Epithelial cell of proximal tubule (primary cell): ENCODE results near the gene TIAM2. TPM values are rescaled to one million over a fixed set of nuclear protein-coding genes. Genes with fewer than 3 reads are reported as not detected.
"Not testable (repeated sequence)": the region's sequence is repeated elsewhere in the genome, so short reads cannot be mapped to it uniquely, and the experiment has no call there.

Experiments
- DNase-seq: peaks from one replicate; pipeline ENCODE4 v3.0.0-alpha.2; 2011; ENCODE audit warnings: low read depth
- H3K4me3 ChIP-seq: 2 replicates; pipeline ENCODE4 v1.5.1; 2011; ENCODE audit warnings: low read depth, mild to moderate bottlenecking, low read length
- CTCF ChIP-seq: conservative IDR thresholded peaks from 2 replicates; pipeline ENCODE4 v1.5.1; 2012; ENCODE audit warnings: low read depth, mild to moderate bottlenecking, low read length
- total RNA-seq: library from RNA; depleted of rRNA; stranded (reverse); fragments of >200 nt; gene quantifications from 2 replicates; pipeline ENCODE4 v1.2.3, GENCODE V29; 2015

The TIAM2 gene
- total RNA-seq, 1 donor from 2014 or later, result 9.9 TPM

- H3K4me3 ChIP-seq, result no peak overlapping the region
- DNase-seq, result no peak
- no peak for TF ChIP-seq CTCF
Observed at GRCh38 chr6:155181498-155181897, 186.4 kb downstream of the TIAM2 start.

- no peak overlapping the region for H3K4me3 ChIP-seq
- TF ChIP-seq CTCF, result no peak
- no peak for DNase-seq
Observed at GRCh38 chr6:155182103-155182502, 187.0 kb downstream of the TIAM2 start.

GRCh38 chr6:155183095-155183494, 188.0 kb downstream of the TIAM2 start:
- no peak for DNase-seq
- no peak for TF ChIP-seq CTCF
- H3K4me3 ChIP-seq, result no peak overlapping the region

- DNase-seq, H3K4me3 ChIP-seq: not testable (repeated sequence)
Observed at GRCh38 chr6:155185041-155185440, 189.9 kb downstream of the TIAM2 start.

GRCh38 chr6:155185544-155185943, 190.4 kb downstream of the TIAM2 start:
- H3K4me3 ChIP-seq, result no peak overlapping the region
- DNase-seq, result peak; percentile 63
- no peak for TF ChIP-seq CTCF

GRCh38 chr6:155186052-155186658, 191.0 kb downstream of the TIAM2 start:
- H3K4me3 ChIP-seq, result no peak overlapping the region
- TF ChIP-seq CTCF, result no peak
- DNase-seq, result no peak

- H3K4me3 ChIP-seq, result no peak overlapping the region
- TF ChIP-seq CTCF, result no peak
- DNase-seq, result no peak
Observed at GRCh38 chr6:155187106-155187505, 192.0 kb downstream of the TIAM2 start.
